ENCODE measurements around the gene CUL1. TPM values are rescaled to one million over a fixed set of nuclear protein-coding genes. Genes with fewer than 3 reads are reported as not detected.

CUL1 gene
- total RNA-seq, 1 experiment from 2014 or later = 37.6 TPM

GRCh38 chr7:148787571-148788295 is 89.0 kb downstream of the CUL1 start:
- DNase-seq (ENCODE audit: low read depth) = no peak
- in situ Hi-C loops (cut with HindIII; ENCODE audit: low pct_unique_long_range_greater_than_20kb, low sequenced_read_pairs) = no loop called here

- no peak for DNase-seq (ENCODE audit: low read depth)
Observed at GRCh38 chr7:148789220-148789619, 90.5 kb downstream of the CUL1 start.

GRCh38 chr7:148790131-148790726 is 91.5 kb downstream of the CUL1 start:
- DNase-seq (ENCODE audit: low read depth) = no peak
- in situ Hi-C loops (cut with HindIII; ENCODE audit: low pct_unique_long_range_greater_than_20kb, low sequenced_read_pairs) = no loop called here

More at GRCh38 chr7:148789220-148789619, 90.5 kb downstream of the CUL1 start:
- in situ Hi-C loops (cut with HindIII; ENCODE audit: low pct_unique_long_range_greater_than_20kb, low sequenced_read_pairs) = no loop called here

- DNase-seq (ENCODE audit: low read depth) = no peak
- in situ Hi-C loops (cut with HindIII; ENCODE audit: low pct_unique_long_range_greater_than_20kb, low sequenced_read_pairs) = no loop called here
Observed at GRCh38 chr7:148790850-148791249, 92.1 kb downstream of the CUL1 start.

GRCh38 chr7:148791546-148791945 is 92.8 kb downstream of the CUL1 start:
- in situ Hi-C loops (cut with HindIII; ENCODE audit: low pct_unique_long_range_greater_than_20kb, low sequenced_read_pairs) = no loop called here
- DNase-seq (ENCODE audit: low read depth) = no peak

- in situ Hi-C loops (cut with HindIII; ENCODE audit: low pct_unique_long_range_greater_than_20kb, low sequenced_read_pairs) = no loop called here
- no peak for DNase-seq (ENCODE audit: low read depth)
Observed at GRCh38 chr7:148793590-148793989, 94.9 kb downstream of the CUL1 start.

- in situ Hi-C loops (cut with HindIII; ENCODE audit: low pct_unique_long_range_greater_than_20kb, low sequenced_read_pairs) = no loop called here
- DNase-seq (ENCODE audit: low read depth) = no peak
Observed at GRCh38 chr7:148794476-148794875, 95.8 kb downstream of the CUL1 start.

- in situ Hi-C loops (cut with HindIII; ENCODE audit: low pct_unique_long_range_greater_than_20kb, low sequenced_read_pairs) = no loop called here
- no peak for DNase-seq (ENCODE audit: low read depth)
Observed at GRCh38 chr7:148796841-148797240, 98.1 kb downstream of the CUL1 start.

- DNase-seq (ENCODE audit: low read depth) = no peak
- in situ Hi-C loops (cut with HindIII; ENCODE audit: low pct_unique_long_range_greater_than_20kb, low sequenced_read_pairs) = no loop called here
Observed at GRCh38 chr7:148799893-148800555, 101.3 kb downstream of the CUL1 start.

GRCh38 chr7:148800677-148801076 is 102.0 kb downstream of the CUL1 start:
- no peak for DNase-seq (ENCODE audit: low read depth)
- in situ Hi-C loops (cut with HindIII; ENCODE audit: low pct_unique_long_range_greater_than_20kb, low sequenced_read_pairs) = no loop called here

- in situ Hi-C loops (cut with HindIII; ENCODE audit: low pct_unique_long_range_greater_than_20kb, low sequenced_read_pairs) = no loop called here
- no peak for DNase-seq (ENCODE audit: low read depth)
Observed at GRCh38 chr7:148802101-148802493, 103.4 kb downstream of the CUL1 start.

- DNase-seq (ENCODE audit: low read depth) = no peak
- in situ Hi-C loops (cut with HindIII; ENCODE audit: low pct_unique_long_range_greater_than_20kb, low sequenced_read_pairs) = no loop called here
Observed at GRCh38 chr7:148803094-148803493, 104.4 kb downstream of the CUL1 start.

- DNase-seq (ENCODE audit: low read depth) = no peak
Observed at GRCh38 chr7:148804343-148805235, 105.9 kb downstream of the CUL1 start.

GRCh38 chr7:148806187-148806586 is 107.5 kb downstream of the CUL1 start:
- in situ Hi-C loops (cut with HindIII; ENCODE audit: low pct_unique_long_range_greater_than_20kb, low sequenced_read_pairs) = no loop called here
- DNase-seq (ENCODE audit: low read depth) = no peak

More at GRCh38 chr7:148804343-148805235, 105.9 kb downstream of the CUL1 start:
- in situ Hi-C loops (cut with HindIII; ENCODE audit: low pct_unique_long_range_greater_than_20kb, low sequenced_read_pairs) = no loop called here

GRCh38 chr7:148807436-148807835 is 108.7 kb downstream of the CUL1 start:
- DNase-seq (ENCODE audit: low read depth) = no peak
- in situ Hi-C loops (cut with HindIII; ENCODE audit: low pct_unique_long_range_greater_than_20kb, low sequenced_read_pairs) = no loop called here

GRCh38 chr7:148809856-148810255 is 111.2 kb downstream of the CUL1 start:
- in situ Hi-C loops (cut with HindIII; ENCODE audit: low pct_unique_long_range_greater_than_20kb, low sequenced_read_pairs) = no loop called here
- no peak for DNase-seq (ENCODE audit: low read depth)

GRCh38 chr7:148811892-148812291 is 113.2 kb downstream of the CUL1 start:
- in situ Hi-C loops (cut with HindIII; ENCODE audit: low pct_unique_long_range_greater_than_20kb, low sequenced_read_pairs) = no loop called here
- DNase-seq (ENCODE audit: low read depth) = no peak

GRCh38 chr7:148813890-148814289 is 115.2 kb downstream of the CUL1 start:
- DNase-seq (ENCODE audit: low read depth) = no peak
- in situ Hi-C loops (cut with HindIII; ENCODE audit: low pct_unique_long_range_greater_than_20kb, low sequenced_read_pairs) = no loop called here

Data from Caki2 (cell line).